HCT116 (cell line): ENCODE measurements around the gene USP46. TPM values are rescaled to one million over a fixed set of nuclear protein-coding genes. Genes with fewer than 3 reads are reported as not detected.

Source experiments
- ATAC-seq: fragments of 200-7000 bp; cut with Tn5 transposase; 2 replicates; pipeline ENCODE4 v1.9.1; 2020; ENCODE audit warnings: mild to moderate bottlenecking, moderate library complexity
- BruUV-seq: library from RNA; stranded (reverse); fragments of 400-500 nt; replicated peaks from 2 replicates; lab custom pipeline; 2021; lab: Mats Ljungman, UMichigan
- CTCF ChIA-PET: fragments of 300-600 bp; sonication (Branson Sonifier 250); formaldehyde crosslinking; loops from one replicate; lab custom pipeline; 2021; ENCODE audit warnings: antibody characterized with exemption; lab: Charles Lee
- POLR2A ChIA-PET: fragments of 300-600, 350-600 bp; sonication (Branson Sonifier 250); formaldehyde crosslinking; loops from one replicate; lab custom pipeline; 2021; ENCODE audit warnings: antibody characterized with exemption; lab: Charles Lee
- RAD21 ChIA-PET, 2 experiments: fragments of 300-600 bp; sonication (Branson Sonifier 250); formaldehyde crosslinking; loops; one replicate each; lab custom pipeline; 2023; ENCODE audit warnings: low total read pairs in 2 of 2; ENCODE audit not compliant: uncharacterized antibody in 2 of 2, unreplicated experiment in 2 of 2, low non-redundant PET in 1 of 2; lab: Charles Lee
- DNase-seq: peaks from one replicate; pipeline ENCODE4 v3.0.0-alpha.2; 2010; ENCODE audit warnings: low read depth, low spot score
- H2AFZ ChIP-seq: fragments of 200-600 bp; shearing (Covaris generic), sonication (generic); 2 replicates; pipeline ENCODE4 v1.6.1; 2017; ENCODE audit warnings: low read depth, mixed run types, mixed read lengths, antibody characterized with exemption, low read length; ENCODE audit not compliant: poor library complexity, severe bottlenecking
- H3K27ac ChIP-seq: 2 replicates; pipeline ENCODE4 v1.5.1; 2012; ENCODE audit warnings: low read depth, low read length
- H3K27me3 ChIP-seq: fragments of 200-600 bp; sonication (generic); 2 replicates; pipeline ENCODE4 v1.6.1; 2016; ENCODE audit warnings: mixed run types, low read length, mixed read lengths; ENCODE audit not compliant: insufficient read depth
- H3K36me3 ChIP-seq, 2 experiments: fragments of 200-500 bp in 1 of 2; fragments of 200-600 bp in 1 of 2; sonication (Bioruptor generic) in 1 of 2; sonication (generic) in 1 of 2; 2 replicates each; pipeline versions ENCODE4 v1.5.1 to v1.6.1; 2014 to 2016; ENCODE audit warnings: low read length in 2 of 2, inconsistent platforms in 1 of 2, mixed read lengths in 1 of 2, mixed run types in 1 of 2; ENCODE audit not compliant: insufficient read depth in 2 of 2, control insufficient read depth in 1 of 2
- H3K4me1 ChIP-seq, 2 experiments: fragments of 200-600 bp in 1 of 2; sonication (generic) in 1 of 2; 2 replicates each; pipeline versions ENCODE4 v1.5.1 to v1.6.1; 2012 to 2017; ENCODE audit warnings: low read length in 2 of 2, inconsistent platforms in 1 of 2, mild to moderate bottlenecking in 1 of 2, mixed read lengths in 1 of 2, mixed run types in 1 of 2, moderate library complexity in 1 of 2; ENCODE audit not compliant: insufficient read depth in 2 of 2, control insufficient read depth in 1 of 2
- H3K4me2 ChIP-seq: fragments of 200-600 bp; sonication (generic); 2 replicates; pipeline ENCODE4 v1.6.1; 2017; ENCODE audit warnings: mixed run types, low read length, mixed read lengths
- H3K4me3 ChIP-seq, 2 experiments: fragments of 200-600 bp in 1 of 2; sonication (generic) in 1 of 2; replicated peaks in 1 of 2; 2 replicates each; pipeline ENCODE4 v1.5.1; 2011 to 2016; ENCODE audit warnings: low read length in 2 of 2, control low read depth in 1 of 2, low read depth in 1 of 2, mild to moderate bottlenecking in 1 of 2, mixed read lengths in 1 of 2, mixed run types in 1 of 2
- H3K79me2 ChIP-seq: fragments of 200-600 bp; sonication (generic); 2 replicates; pipeline ENCODE4 v1.6.1; 2017; ENCODE audit warnings: mild to moderate bottlenecking, mixed run types, low read length, moderate library complexity, mixed read lengths; ENCODE audit not compliant: insufficient read depth
- H3K9ac ChIP-seq: fragments of 200-600 bp; sonication (generic); 2 replicates; pipeline ENCODE4 v1.6.1; 2016; ENCODE audit warnings: low read length, mixed read lengths
- H3K9me2 ChIP-seq: fragments of 200-600 bp; sonication (generic), shearing (Covaris generic); 2 replicates; pipeline ENCODE4 v1.6.1; 2017; ENCODE audit warnings: mixed run types, mild to moderate bottlenecking, moderate library complexity; ENCODE audit not compliant: insufficient read depth
- H3K9me3 ChIP-seq, 2 experiments: fragments of 200-500 bp in 1 of 2; fragments of 200-600 bp in 1 of 2; sonication (Bioruptor generic) in 1 of 2; sonication (generic) in 1 of 2; 2 replicates each; pipeline ENCODE4 v1.6.1; 2014 to 2017; ENCODE audit warnings: low read length in 2 of 2, mixed read lengths in 2 of 2, inconsistent platforms in 1 of 2, low read depth in 1 of 2, mild to moderate bottlenecking in 1 of 2, mixed run types in 1 of 2, moderate library complexity in 1 of 2; ENCODE audit not compliant: control insufficient read depth in 1 of 2, insufficient read depth in 1 of 2
- H4K20me1 ChIP-seq: fragments of 200-600 bp; sonication (generic), shearing (Covaris generic); 2 replicates; pipeline ENCODE4 v1.6.1; 2017; ENCODE audit warnings: mixed run types, mild to moderate bottlenecking, moderate library complexity; ENCODE audit not compliant: insufficient read depth
- CBX3 ChIP-seq: IDR thresholded peaks from 2 replicates; pipeline ENCODE4 v1.6.1; 2012; ENCODE audit warnings: low read depth
- CEBPB ChIP-seq: IDR thresholded peaks from 2 replicates; pipeline ENCODE4 v1.6.1; 2012; ENCODE audit warnings: low read depth
- ELF1 ChIP-seq: IDR thresholded peaks from 2 replicates; pipeline ENCODE4 v1.6.1; 2012; ENCODE audit warnings: low read depth, borderline replicate concordance
- EZH2 ChIP-seq: fragments of 200-600 bp; sonication (generic); IDR thresholded peaks from 2 replicates; pipeline ENCODE4 v1.6.1; 2017; ENCODE audit warnings: antibody characterized with exemption, mixed run types
- FOSL1 ChIP-seq: IDR thresholded peaks from 2 replicates; pipeline ENCODE4 v1.6.1; 2012; ENCODE audit warnings: low read depth
- JUND ChIP-seq: IDR thresholded peaks from 2 replicates; pipeline ENCODE4 v1.6.1; 2012
- POLR2A ChIP-seq: IDR thresholded peaks from 2 replicates; pipeline ENCODE4 v1.7.0; 2011; ENCODE audit warnings: borderline replicate concordance; ENCODE audit not compliant: insufficient read depth, insufficient read length; ENCODE audit errors: extremely low read depth
- SP1 ChIP-seq: IDR thresholded peaks from 2 replicates; pipeline ENCODE4 v1.6.1; 2012; ENCODE audit warnings: low read depth
- TCF7L2 ChIP-seq: IDR thresholded peaks from 2 replicates; pipeline ENCODE4 v1.7.0; 2011; ENCODE audit warnings: borderline replicate concordance, inconsistent platforms; ENCODE audit not compliant: insufficient read depth, insufficient read length; ENCODE audit errors: extremely low read depth
- YY1 ChIP-seq: IDR thresholded peaks from 2 replicates; pipeline ENCODE4 v1.6.1; 2011; ENCODE audit warnings: low read length, low read depth, moderate library complexity, mild to moderate bottlenecking; ENCODE audit not compliant: insufficient replicate concordance; ENCODE audit errors: extremely low read depth
- ZFX ChIP-seq: fragments of 450-650 bp; IDR thresholded peaks from 2 replicates; pipeline ENCODE4 v1.6.1; 2017
- ZNF274 ChIP-seq: fragments of 200-500 bp; sonication (Bioruptor generic); IDR thresholded peaks from 2 replicates; pipeline ENCODE4 v1.6.1; 2014; ENCODE audit warnings: mild to moderate bottlenecking, low read depth, low read length, inconsistent platforms
- intact Hi-C: fragments of 100-400 bp; cut with micrococcal nuclease; formaldehyde crosslinking; loops from 2 replicates; pipeline ENCODE4 v1.10.0; 2022
- total RNA-seq: library from RNA; stranded (reverse); gene quantifications from one replicate; pipeline ENCODE4 v1.2.1, GENCODE V29; 2021; ENCODE audit not compliant: unreplicated experiment
- TF ChIP-seq, protein P1 (sequence below), 3 experiments: fragments of 200-600 bp in 1 of 3; sonication (generic) in 1 of 3; IDR thresholded peaks in 2 of 3; conservative IDR thresholded peaks in 1 of 3; 2 replicates each; pipeline ENCODE4 v1.5.1; 2012 to 2017; ENCODE audit warnings: low read depth in 2 of 3, low read length in 2 of 3, antibody characterized with exemption in 1 of 3, borderline replicate concordance in 1 of 3, control low read depth in 1 of 3, mild to moderate bottlenecking in 1 of 3, mixed read lengths in 1 of 3, mixed run types in 1 of 3, moderate library complexity in 1 of 3; ENCODE audit not compliant: insufficient read depth in 1 of 3
- TF ChIP-seq, protein P2 (sequence below): IDR thresholded peaks from 2 replicates; pipeline ENCODE4 v1.6.1; 2011; ENCODE audit warnings: mild to moderate bottlenecking, low read length, moderate library complexity; ENCODE audit not compliant: insufficient replicate concordance; ENCODE audit errors: extremely low read depth
- TF ChIP-seq, protein P3 (sequence below): IDR thresholded peaks from 2 replicates; pipeline ENCODE4 v1.6.1; 2012
- TF ChIP-seq, protein P4 (sequence below): IDR thresholded peaks from 2 replicates; pipeline ENCODE4 v1.6.1; 2012; ENCODE audit warnings: low read depth
- TF ChIP-seq, protein P5 (sequence below): IDR thresholded peaks from 2 replicates; pipeline ENCODE4 v1.6.1; 2012

USP46 gene
- total RNA-seq, 1 experiment from 2014 or later = 36.6 TPM

DNA sequence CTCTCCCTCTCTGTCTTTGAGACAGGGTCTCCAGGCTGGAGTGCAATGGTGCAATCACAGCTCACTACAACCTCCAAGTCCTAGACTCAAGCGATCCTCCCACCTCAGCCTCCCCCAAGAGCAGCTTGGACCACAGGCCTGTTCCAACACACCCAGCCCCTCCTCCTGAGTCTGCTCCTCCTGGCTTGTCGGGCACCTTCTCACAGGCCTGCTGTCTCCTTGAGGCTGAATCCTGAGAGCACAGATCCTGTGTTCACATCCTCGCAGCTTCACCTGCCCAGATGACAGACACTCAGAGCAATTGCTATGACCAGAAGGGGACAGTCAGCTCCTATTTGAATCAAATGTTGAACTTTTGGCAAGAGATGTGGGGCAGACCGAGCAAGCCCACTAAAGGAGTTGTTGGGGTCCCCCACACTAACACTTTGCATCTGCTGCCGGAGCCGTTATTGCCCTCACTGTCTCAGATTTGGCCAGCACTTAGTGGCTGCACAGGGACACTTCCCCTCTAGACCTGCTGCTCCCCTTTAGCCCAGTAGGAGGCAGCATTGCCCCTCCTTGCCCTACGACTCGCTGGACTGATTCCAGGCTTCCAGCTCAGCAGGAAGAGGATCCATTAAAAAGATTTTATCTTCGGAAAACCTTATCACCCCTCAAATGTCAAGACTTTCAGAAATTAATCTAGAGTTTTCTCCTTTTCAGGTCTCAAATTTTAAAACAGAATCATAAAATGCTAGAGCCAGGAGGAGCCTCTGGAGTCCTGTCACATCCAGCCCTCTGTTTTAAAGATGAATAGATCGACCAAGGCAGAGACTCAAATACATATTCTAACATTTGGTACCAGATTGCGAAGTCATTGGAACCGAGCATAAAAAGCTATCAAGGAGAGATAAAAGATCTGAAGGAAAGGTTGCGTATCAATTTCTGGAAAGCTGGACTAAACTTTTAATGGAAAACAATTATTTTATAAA is 113.7 kb downstream of the USP46 start:
- H3K4me2 ChIP-seq = peak overlapping the region; percentile 47
- RAD21 ChIA-PET = interaction anchor here (0.6 to 1.3 kb wide), 5 partner anchors 28 to 439 kb away, joined by 3 to 9 read pairs (median 3); no protein-coding TSS in a partner anchor
- BruUV-seq = no TSS peak
- intact Hi-C loops = loop anchor here (2.0 kb wide), 3 partner anchors 119 to 437 kb away; no protein-coding TSS in a partner anchor
- POLR2A ChIA-PET = interaction anchor here (0.5 to 2.1 kb wide), 2 partner anchors 113 to 167 kb away, joined by 3 to 8 read pairs; partner anchors contain the start of gene USP46
- H3K4me3 ChIP-seq = no peak overlapping the region; a peak in 1 of 4 replicates
- peak; percentile 97 for ATAC-seq
- H3K9ac ChIP-seq = no peak overlapping the region
- CTCF ChIA-PET = interaction anchor here (0.6 to 2.2 kb wide), 17 partner anchors 16 to 1688 kb away, joined by 3 to 37 read pairs (median 4); no protein-coding TSS in a partner anchor
- H3K79me2 ChIP-seq = no peaks in the 10 kb centered on the region
- DNase-seq = peak; percentile 52
- no peaks in the 10 kb centered on the region for H3K27me3 ChIP-seq
- no peaks in the 10 kb centered on the region for H3K9me2 ChIP-seq
- no peaks in the 10 kb centered on the region for H3K36me3 ChIP-seq
- H3K27ac ChIP-seq = no peak overlapping the region
- H3K4me1 ChIP-seq = peaks cover 0 to 3% of the 10 kb centered on the region in 2 experiments; a peak in 1 of 4 replicates
- no peaks in the 10 kb centered on the region for H4K20me1 ChIP-seq
- H2AFZ ChIP-seq = peak overlapping the region; percentile 85
- H3K9me3 ChIP-seq = no peaks in the 10 kb centered on the region
- TF ChIP-seq, protein P1, sequence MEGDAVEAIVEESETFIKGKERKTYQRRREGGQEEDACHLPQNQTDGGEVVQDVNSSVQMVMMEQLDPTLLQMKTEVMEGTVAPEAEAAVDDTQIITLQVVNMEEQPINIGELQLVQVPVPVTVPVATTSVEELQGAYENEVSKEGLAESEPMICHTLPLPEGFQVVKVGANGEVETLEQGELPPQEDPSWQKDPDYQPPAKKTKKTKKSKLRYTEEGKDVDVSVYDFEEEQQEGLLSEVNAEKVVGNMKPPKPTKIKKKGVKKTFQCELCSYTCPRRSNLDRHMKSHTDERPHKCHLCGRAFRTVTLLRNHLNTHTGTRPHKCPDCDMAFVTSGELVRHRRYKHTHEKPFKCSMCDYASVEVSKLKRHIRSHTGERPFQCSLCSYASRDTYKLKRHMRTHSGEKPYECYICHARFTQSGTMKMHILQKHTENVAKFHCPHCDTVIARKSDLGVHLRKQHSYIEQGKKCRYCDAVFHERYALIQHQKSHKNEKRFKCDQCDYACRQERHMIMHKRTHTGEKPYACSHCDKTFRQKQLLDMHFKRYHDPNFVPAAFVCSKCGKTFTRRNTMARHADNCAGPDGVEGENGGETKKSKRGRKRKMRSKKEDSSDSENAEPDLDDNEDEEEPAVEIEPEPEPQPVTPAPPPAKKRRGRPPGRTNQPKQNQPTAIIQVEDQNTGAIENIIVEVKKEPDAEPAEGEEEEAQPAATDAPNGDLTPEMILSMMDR (IDR thresholded peaks at IDR 0.05 in 2 of 3, conservative IDR thresholded peaks at IDR 0.05 in 1 of 3; ENCODE audit: borderline replicate concordance in 1 of 3, insufficient read depth in 1 of 3, low read depth in 2 of 3, low read length in 2 of 3) = peak; percentile 84 to 98 (median 95)
- TF ChIP-seq SP1 (no peak), CBX3 (no peak; the same call in 1 of the 2 replicates), YY1 (peak; percentile 56), CEBPB (no peak), POLR2A (no peak), EZH2 (no peak), TCF7L2 (no peak), FOSL1 (no peak), ELF1 (no peak), ZNF274 (no peak), JUND (no peak), ZFX (no peak)
- TF ChIP-seq, protein P2, sequence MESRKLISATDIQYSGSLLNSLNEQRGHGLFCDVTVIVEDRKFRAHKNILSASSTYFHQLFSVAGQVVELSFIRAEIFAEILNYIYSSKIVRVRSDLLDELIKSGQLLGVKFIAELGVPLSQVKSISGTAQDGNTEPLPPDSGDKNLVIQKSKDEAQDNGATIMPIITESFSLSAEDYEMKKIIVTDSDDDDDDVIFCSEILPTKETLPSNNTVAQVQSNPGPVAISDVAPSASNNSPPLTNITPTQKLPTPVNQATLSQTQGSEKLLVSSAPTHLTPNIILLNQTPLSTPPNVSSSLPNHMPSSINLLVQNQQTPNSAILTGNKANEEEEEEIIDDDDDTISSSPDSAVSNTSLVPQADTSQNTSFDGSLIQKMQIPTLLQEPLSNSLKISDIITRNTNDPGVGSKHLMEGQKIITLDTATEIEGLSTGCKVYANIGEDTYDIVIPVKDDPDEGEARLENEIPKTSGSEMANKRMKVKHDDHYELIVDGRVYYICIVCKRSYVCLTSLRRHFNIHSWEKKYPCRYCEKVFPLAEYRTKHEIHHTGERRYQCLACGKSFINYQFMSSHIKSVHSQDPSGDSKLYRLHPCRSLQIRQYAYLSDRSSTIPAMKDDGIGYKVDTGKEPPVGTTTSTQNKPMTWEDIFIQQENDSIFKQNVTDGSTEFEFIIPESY = no peak
- TF ChIP-seq, protein P3, sequence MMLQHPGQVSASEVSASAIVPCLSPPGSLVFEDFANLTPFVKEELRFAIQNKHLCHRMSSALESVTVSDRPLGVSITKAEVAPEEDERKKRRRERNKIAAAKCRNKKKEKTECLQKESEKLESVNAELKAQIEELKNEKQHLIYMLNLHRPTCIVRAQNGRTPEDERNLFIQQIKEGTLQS = no peak
- TF ChIP-seq, protein P4, sequence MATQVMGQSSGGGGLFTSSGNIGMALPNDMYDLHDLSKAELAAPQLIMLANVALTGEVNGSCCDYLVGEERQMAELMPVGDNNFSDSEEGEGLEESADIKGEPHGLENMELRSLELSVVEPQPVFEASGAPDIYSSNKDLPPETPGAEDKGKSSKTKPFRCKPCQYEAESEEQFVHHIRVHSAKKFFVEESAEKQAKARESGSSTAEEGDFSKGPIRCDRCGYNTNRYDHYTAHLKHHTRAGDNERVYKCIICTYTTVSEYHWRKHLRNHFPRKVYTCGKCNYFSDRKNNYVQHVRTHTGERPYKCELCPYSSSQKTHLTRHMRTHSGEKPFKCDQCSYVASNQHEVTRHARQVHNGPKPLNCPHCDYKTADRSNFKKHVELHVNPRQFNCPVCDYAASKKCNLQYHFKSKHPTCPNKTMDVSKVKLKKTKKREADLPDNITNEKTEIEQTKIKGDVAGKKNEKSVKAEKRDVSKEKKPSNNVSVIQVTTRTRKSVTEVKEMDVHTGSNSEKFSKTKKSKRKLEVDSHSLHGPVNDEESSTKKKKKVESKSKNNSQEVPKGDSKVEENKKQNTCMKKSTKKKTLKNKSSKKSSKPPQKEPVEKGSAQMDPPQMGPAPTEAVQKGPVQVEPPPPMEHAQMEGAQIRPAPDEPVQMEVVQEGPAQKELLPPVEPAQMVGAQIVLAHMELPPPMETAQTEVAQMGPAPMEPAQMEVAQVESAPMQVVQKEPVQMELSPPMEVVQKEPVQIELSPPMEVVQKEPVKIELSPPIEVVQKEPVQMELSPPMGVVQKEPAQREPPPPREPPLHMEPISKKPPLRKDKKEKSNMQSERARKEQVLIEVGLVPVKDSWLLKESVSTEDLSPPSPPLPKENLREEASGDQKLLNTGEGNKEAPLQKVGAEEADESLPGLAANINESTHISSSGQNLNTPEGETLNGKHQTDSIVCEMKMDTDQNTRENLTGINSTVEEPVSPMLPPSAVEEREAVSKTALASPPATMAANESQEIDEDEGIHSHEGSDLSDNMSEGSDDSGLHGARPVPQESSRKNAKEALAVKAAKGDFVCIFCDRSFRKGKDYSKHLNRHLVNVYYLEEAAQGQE = no peak
- TF ChIP-seq, protein P5, sequence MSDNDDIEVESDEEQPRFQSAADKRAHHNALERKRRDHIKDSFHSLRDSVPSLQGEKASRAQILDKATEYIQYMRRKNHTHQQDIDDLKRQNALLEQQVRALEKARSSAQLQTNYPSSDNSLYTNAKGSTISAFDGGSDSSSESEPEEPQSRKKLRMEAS = no peak
